ENCODE results near the gene ARFGAP2. TPM values are rescaled to one million over a fixed set of nuclear protein-coding genes. Genes with fewer than 3 reads are reported as not detected.

ARFGAP2 gene
- total RNA-seq, 1 experiment from 2014 or later = 73.5 TPM

DNA sequence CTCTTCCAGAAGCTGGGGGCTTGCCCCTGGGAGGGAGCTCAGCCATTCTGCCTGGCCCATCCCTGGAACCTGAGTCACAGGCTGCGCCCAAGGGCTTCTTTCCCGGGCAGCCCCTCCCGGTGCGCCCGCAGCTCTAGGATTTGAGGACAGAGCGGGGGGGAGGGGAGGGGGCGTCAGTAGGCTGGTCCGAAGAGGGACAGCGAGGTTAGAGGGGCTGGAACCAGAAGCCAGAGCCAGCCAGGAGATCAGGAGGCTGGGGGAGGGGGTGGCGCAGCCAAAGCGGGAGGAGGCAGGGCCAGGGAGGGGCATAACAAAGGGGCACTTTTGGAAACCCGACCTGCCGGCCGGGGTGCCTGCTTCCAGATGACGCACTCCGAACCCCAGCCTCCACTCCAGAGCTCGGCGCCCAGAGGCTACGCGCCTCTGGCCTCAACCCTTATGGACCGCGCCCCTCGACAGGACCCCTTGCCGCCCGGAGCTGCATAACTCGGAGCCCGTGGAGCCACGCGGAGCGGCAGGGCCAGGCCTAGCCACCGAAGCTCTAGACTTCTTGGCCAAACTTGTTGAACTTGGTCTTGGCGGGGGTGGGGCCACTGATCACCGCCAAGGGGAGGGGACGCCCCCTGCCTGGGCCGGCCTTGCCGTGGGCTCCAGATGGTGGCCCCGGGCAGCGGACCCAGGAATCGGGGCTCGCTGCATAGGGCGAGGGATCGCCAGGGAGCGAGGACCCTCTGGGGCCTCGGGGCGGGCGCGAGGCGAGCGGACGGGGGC is 8.8 kb upstream of the ARFGAP2 start:
- no peak overlapping the region for H2AFZ ChIP-seq (ENCODE audit: low read depth, low read length, poor library complexity, severe bottlenecking)
- ATAC-seq = peak; percentile 68
- TF ChIP-seq ZNF274 (IDR thresholded peaks at IDR 0.05; ENCODE audit: low read depth, low read length) (no peak), POLR2AphosphoS5 (IDR thresholded peaks at IDR 0.05; ENCODE audit: low read depth, low read length) (peak; percentile 71)
- TF ChIP-seq, protein P1, sequence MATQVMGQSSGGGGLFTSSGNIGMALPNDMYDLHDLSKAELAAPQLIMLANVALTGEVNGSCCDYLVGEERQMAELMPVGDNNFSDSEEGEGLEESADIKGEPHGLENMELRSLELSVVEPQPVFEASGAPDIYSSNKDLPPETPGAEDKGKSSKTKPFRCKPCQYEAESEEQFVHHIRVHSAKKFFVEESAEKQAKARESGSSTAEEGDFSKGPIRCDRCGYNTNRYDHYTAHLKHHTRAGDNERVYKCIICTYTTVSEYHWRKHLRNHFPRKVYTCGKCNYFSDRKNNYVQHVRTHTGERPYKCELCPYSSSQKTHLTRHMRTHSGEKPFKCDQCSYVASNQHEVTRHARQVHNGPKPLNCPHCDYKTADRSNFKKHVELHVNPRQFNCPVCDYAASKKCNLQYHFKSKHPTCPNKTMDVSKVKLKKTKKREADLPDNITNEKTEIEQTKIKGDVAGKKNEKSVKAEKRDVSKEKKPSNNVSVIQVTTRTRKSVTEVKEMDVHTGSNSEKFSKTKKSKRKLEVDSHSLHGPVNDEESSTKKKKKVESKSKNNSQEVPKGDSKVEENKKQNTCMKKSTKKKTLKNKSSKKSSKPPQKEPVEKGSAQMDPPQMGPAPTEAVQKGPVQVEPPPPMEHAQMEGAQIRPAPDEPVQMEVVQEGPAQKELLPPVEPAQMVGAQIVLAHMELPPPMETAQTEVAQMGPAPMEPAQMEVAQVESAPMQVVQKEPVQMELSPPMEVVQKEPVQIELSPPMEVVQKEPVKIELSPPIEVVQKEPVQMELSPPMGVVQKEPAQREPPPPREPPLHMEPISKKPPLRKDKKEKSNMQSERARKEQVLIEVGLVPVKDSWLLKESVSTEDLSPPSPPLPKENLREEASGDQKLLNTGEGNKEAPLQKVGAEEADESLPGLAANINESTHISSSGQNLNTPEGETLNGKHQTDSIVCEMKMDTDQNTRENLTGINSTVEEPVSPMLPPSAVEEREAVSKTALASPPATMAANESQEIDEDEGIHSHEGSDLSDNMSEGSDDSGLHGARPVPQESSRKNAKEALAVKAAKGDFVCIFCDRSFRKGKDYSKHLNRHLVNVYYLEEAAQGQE (IDR thresholded peaks at IDR 0.05; ENCODE audit: low read depth) = no peak
- TF ChIP-seq, protein P2, sequence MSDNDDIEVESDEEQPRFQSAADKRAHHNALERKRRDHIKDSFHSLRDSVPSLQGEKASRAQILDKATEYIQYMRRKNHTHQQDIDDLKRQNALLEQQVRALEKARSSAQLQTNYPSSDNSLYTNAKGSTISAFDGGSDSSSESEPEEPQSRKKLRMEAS (IDR thresholded peaks at IDR 0.05) = peak; percentile 62
- intact Hi-C loops (cut with micrococcal nuclease) = no loop called here
- peak overlapping the region; percentile 96 for H3K4me2 ChIP-seq (ENCODE audit: low read length)
- H3K27me3 ChIP-seq (ENCODE audit: insufficient read depth, low read length) = no peaks in the 10 kb centered on the region
- peak overlapping the region; percentile 96 for H3K27ac ChIP-seq (ENCODE audit: low read depth, low read length)
- BruUV-seq (replicated peaks) = no TSS peak
- ChIA-PET POLR2A (interaction anchor here (0.5 to 3.8 kb wide), 3 partner anchors 13 to 477 kb away, joined by 3 to 29 read pairs (median 3); partner anchors contain the start of gene DDB2), RAD21 (ENCODE audit: low non-redundant PET in 1 of 2, low total read pairs in 2 of 2, uncharacterized antibody in 2 of 2, unreplicated experiment in 2 of 2) (interaction anchor here in 1 of 2 experiments (1.4 kb wide), 1 partner anchor 63 kb away, joined by 4 read pairs; the partner anchor contains the start of gene ACP2), CTCF (interaction anchor here (1.0 to 2.8 kb wide), 4 partner anchors 29 to 170 kb away, joined by 4 to 18 read pairs (median 4); partner anchors contain the start of gene DDB2)
- H3K36me3 ChIP-seq (ENCODE audit: control insufficient read depth in 1 of 2, insufficient read depth in 2 of 2, low read length in 2 of 2) = no peaks in the 10 kb centered on the region
- H3K4me3 ChIP-seq (replicated peaks in 1 of 2; ENCODE audit: low read depth in 1 of 2, low read length in 2 of 2) = peak overlapping the region; percentile 58 to 94
- H3K9me3 ChIP-seq (ENCODE audit: control insufficient read depth in 1 of 2, insufficient read depth in 1 of 2, low read depth in 1 of 2, low read length in 2 of 2) = no peaks in the 10 kb centered on the region
- DNase-seq (ENCODE audit: low read depth, low spot score) = no peak
- H3K79me2 ChIP-seq (ENCODE audit: insufficient read depth, low read length) = peaks cover 33% of the 10 kb centered on the region
- H3K9me2 ChIP-seq (ENCODE audit: insufficient read depth) = no peaks in the 10 kb centered on the region
- H3K9ac ChIP-seq (ENCODE audit: low read length) = peak overlapping the region; percentile 91
- no peaks in the 10 kb centered on the region for H4K20me1 ChIP-seq (ENCODE audit: insufficient read depth)
- H3K4me1 ChIP-seq (ENCODE audit: control insufficient read depth in 1 of 2, insufficient read depth in 2 of 2, low read length in 2 of 2) = peaks cover 18 to 42% of the 10 kb centered on the region in 2 experiments
